Sigmoid colon (tissue), 4 donors: ENCODE results near the gene LRRC7.

Experiments
- CTCF ChIP-seq, 4 experiments: fragments of 450-650 bp in 3 of 4; fragments of 200-600 bp in 1 of 4; IDR thresholded peaks; one replicate each; pipeline ENCODE4 v1.5.1; 2016 to 2019; ENCODE audit warnings: antibody characterized with exemption in 4 of 4, mild to moderate bottlenecking in 3 of 4, moderate library complexity in 2 of 4
- EP300 ChIP-seq, 4 donors: sonication (generic); formaldehyde crosslinking; IDR thresholded peaks; one replicate each; pipeline ENCODE4 v1.6.1; 2017; ENCODE audit warnings: antibody characterized with exemption in 4 of 4
- POLR2A ChIP-seq, 2 donors: fragments of 450-650 bp; IDR thresholded peaks; one replicate each; pipeline ENCODE4 v1.6.1; 2016; ENCODE audit warnings: antibody characterized with exemption in 2 of 2, mild to moderate bottlenecking in 2 of 2, moderate library complexity in 2 of 2
- POLR2AphosphoS5 ChIP-seq, 4 donors: sonication (generic); formaldehyde crosslinking; IDR thresholded peaks; one replicate each; pipeline ENCODE4 v1.6.1; 2017; ENCODE audit warnings: antibody characterized with exemption in 4 of 4

- TF ChIP-seq CTCF (IDR thresholded peaks at IDR 0.05) (no peak), EP300 (IDR thresholded peaks at IDR 0.05) (no peak), POLR2AphosphoS5 (IDR thresholded peaks at IDR 0.05) (no peak), POLR2A (IDR thresholded peaks at IDR 0.05) (no peak)
Measured at GRCh38 chr1:69662321-69662720, 94.6 kb downstream of the LRRC7 start.
